GM12872 (cell line): ENCODE results near the gene MDFI.

Source experiments
- CTCF ChIP-seq: IDR thresholded peaks from 3 replicates; pipeline ENCODE4 v1.5.1; 2011; ENCODE audit warnings: low read depth, mild to moderate bottlenecking, low read length, moderate library complexity; ENCODE audit not compliant: insufficient read depth

MDFI gene

GRCh38 chr6:41693281-41694240, 55.3 kb downstream of the MDFI start:
- TF ChIP-seq CTCF, result no peak

- no peak for TF ChIP-seq CTCF
These were observed 56.7 kb downstream of the MDFI start for GRCh38 chr6:41694815-41695526.

- no peak for TF ChIP-seq CTCF
These were observed 57.6 kb downstream of the MDFI start for GRCh38 chr6:41695825-41696224.

- TF ChIP-seq CTCF, result no peak
These were observed 58.5 kb downstream of the MDFI start for GRCh38 chr6:41696788-41697187.

GRCh38 chr6:41697861-41698781, 59.9 kb downstream of the MDFI start:
- no peak for TF ChIP-seq CTCF

- no peak for TF ChIP-seq CTCF
These were observed 60.8 kb downstream of the MDFI start for GRCh38 chr6:41699063-41699462.
